ENCODE measurements around the gene EXOSC2.

DNA sequence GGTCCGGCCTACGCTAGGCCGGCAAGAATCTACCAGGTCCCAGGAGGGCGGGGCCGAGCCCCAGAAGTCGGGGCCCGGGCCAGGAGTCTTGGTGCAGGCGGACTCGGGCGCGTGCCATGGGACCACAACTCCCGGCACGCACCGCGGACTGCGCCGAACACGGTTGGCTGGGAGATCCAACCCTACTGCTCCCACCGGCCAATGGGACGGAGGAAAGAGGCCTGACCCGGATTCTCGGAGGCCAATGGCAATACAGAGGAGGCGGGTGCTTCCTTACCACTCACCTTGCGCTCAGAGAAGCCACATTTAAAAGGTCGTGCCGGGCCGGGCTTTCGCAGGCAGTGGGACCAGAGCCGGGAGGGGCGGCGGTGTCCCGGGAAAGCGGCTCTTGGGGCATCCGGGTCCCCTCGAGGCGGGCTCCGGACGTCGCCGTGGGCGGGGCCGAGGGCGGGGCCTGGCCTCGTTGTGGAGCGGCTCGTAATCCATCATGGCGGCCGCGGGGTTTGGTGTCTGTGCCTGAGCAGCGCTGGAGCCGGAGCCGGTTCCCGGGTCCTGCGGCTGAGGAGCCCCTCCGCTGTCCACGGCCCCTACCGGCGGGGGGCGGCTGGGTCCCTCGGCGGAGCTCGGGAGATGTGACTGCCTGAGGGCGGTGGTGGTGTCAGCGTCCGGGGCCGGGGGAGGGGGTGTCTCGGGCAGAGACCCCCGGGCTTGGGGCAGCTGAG is 19.1 kb downstream of the EXOSC2 start:
- TF ChIP-seq, protein P1, sequence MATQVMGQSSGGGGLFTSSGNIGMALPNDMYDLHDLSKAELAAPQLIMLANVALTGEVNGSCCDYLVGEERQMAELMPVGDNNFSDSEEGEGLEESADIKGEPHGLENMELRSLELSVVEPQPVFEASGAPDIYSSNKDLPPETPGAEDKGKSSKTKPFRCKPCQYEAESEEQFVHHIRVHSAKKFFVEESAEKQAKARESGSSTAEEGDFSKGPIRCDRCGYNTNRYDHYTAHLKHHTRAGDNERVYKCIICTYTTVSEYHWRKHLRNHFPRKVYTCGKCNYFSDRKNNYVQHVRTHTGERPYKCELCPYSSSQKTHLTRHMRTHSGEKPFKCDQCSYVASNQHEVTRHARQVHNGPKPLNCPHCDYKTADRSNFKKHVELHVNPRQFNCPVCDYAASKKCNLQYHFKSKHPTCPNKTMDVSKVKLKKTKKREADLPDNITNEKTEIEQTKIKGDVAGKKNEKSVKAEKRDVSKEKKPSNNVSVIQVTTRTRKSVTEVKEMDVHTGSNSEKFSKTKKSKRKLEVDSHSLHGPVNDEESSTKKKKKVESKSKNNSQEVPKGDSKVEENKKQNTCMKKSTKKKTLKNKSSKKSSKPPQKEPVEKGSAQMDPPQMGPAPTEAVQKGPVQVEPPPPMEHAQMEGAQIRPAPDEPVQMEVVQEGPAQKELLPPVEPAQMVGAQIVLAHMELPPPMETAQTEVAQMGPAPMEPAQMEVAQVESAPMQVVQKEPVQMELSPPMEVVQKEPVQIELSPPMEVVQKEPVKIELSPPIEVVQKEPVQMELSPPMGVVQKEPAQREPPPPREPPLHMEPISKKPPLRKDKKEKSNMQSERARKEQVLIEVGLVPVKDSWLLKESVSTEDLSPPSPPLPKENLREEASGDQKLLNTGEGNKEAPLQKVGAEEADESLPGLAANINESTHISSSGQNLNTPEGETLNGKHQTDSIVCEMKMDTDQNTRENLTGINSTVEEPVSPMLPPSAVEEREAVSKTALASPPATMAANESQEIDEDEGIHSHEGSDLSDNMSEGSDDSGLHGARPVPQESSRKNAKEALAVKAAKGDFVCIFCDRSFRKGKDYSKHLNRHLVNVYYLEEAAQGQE (IDR thresholded peaks at IDR 0.05; ENCODE audit: insufficient read depth in 1 of 2, low read depth in 2 of 2, low read length in 1 of 2): no peak
- TF ChIP-seq, protein P2, sequence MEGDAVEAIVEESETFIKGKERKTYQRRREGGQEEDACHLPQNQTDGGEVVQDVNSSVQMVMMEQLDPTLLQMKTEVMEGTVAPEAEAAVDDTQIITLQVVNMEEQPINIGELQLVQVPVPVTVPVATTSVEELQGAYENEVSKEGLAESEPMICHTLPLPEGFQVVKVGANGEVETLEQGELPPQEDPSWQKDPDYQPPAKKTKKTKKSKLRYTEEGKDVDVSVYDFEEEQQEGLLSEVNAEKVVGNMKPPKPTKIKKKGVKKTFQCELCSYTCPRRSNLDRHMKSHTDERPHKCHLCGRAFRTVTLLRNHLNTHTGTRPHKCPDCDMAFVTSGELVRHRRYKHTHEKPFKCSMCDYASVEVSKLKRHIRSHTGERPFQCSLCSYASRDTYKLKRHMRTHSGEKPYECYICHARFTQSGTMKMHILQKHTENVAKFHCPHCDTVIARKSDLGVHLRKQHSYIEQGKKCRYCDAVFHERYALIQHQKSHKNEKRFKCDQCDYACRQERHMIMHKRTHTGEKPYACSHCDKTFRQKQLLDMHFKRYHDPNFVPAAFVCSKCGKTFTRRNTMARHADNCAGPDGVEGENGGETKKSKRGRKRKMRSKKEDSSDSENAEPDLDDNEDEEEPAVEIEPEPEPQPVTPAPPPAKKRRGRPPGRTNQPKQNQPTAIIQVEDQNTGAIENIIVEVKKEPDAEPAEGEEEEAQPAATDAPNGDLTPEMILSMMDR (IDR thresholded peaks at IDR 0.05): no peak
- no peak for TF ChIP-seq SIN3A (IDR thresholded peaks at IDR 0.05; ENCODE audit: borderline replicate concordance, insufficient read depth, low read depth, low read length)
- TF ChIP-seq TCF7L2 (IDR thresholded peaks at IDR 0.05; ENCODE audit: low read depth, low read length): no peak
